Hepatocyte (in vitro differentiated cells): ENCODE data around the gene PCYT2. TPM values are rescaled to one million over a fixed set of nuclear protein-coding genes. Genes with fewer than 3 reads are reported as not detected.
"Not testable (repeated sequence)": the region's sequence is repeated elsewhere in the genome, so short reads cannot be mapped to it uniquely, and the experiment has no call there.

ENCODE experiments used
- DNase-seq: peaks from one replicate; pipeline ENCODE4 v3.0.0-alpha.2; 2016; ENCODE audit warnings: low spot score
- H2AFZ ChIP-seq: fragments of 200-600 bp; sonication (generic); 2 replicates; pipeline ENCODE4 v1.6.0; 2016; ENCODE audit warnings: antibody characterized with exemption, mild to moderate bottlenecking
- H3K27ac ChIP-seq: fragments of 200-600 bp; sonication (generic); 2 replicates; pipeline ENCODE4 v1.5.1; 2016; ENCODE audit warnings: mild to moderate bottlenecking
- H3K27me3 ChIP-seq: fragments of 200-600 bp; sonication (generic); 2 replicates; pipeline ENCODE4 v1.6.1; 2016
- H3K36me3 ChIP-seq: fragments of 200-600 bp; sonication (generic); replicated peaks from 2 replicates; pipeline ENCODE4 v1.5.1; 2016; ENCODE audit warnings: low read depth; ENCODE audit not compliant: insufficient read depth
- H3K4me1 ChIP-seq: fragments of 200-600 bp; sonication (generic); 2 replicates; pipeline ENCODE4 v1.5.1; 2016; ENCODE audit warnings: mild to moderate bottlenecking, moderate library complexity; ENCODE audit not compliant: insufficient read depth
- H3K4me2 ChIP-seq: fragments of 200-600 bp; sonication (generic); 2 replicates; pipeline ENCODE4 v1.6.0; 2016
- H3K4me3 ChIP-seq: fragments of 200-600 bp; sonication (generic); 2 replicates; pipeline ENCODE4 v1.5.1; 2016; ENCODE audit warnings: mild to moderate bottlenecking
- H3K79me2 ChIP-seq: fragments of 200-600 bp; sonication (generic); 2 replicates; pipeline ENCODE4 v1.6.0; 2017; ENCODE audit warnings: mild to moderate bottlenecking
- H3K9me2 ChIP-seq: fragments of 200-600 bp; sonication (generic); replicated peaks from 2 replicates; pipeline ENCODE4 v1.6.0; 2017; ENCODE audit warnings: mild to moderate bottlenecking; ENCODE audit not compliant: insufficient read depth
- H3K9me3 ChIP-seq: fragments of 200-600 bp; sonication (generic); 2 replicates; pipeline ENCODE4 v1.5.1; 2016; ENCODE audit warnings: low read depth, mild to moderate bottlenecking
- H4K20me1 ChIP-seq: fragments of 200-600 bp; sonication (generic); 2 replicates; pipeline ENCODE4 v1.6.0; 2016; ENCODE audit warnings: mild to moderate bottlenecking; ENCODE audit not compliant: insufficient read depth, poor library complexity, severe bottlenecking
- CTCF ChIP-seq: fragments of 200-600 bp; sonication (generic); IDR thresholded peaks from 2 replicates; pipeline ENCODE4 v1.5.1; 2016; ENCODE audit warnings: antibody characterized with exemption, mild to moderate bottlenecking; ENCODE audit not compliant: poor library complexity
- EZH2 ChIP-seq: fragments of 200-600 bp; sonication (generic); IDR thresholded peaks from 2 replicates; pipeline ENCODE4 v1.6.1; 2016; ENCODE audit warnings: antibody characterized with exemption, mild to moderate bottlenecking, borderline replicate concordance
- EZH2phosphoT487 ChIP-seq: fragments of 200-600 bp; sonication (generic); IDR thresholded peaks from one replicate; pipeline ENCODE4 v1.6.1; 2018; ENCODE audit warnings: antibody characterized with exemption, mild to moderate bottlenecking, low read depth, moderate library complexity; ENCODE audit not compliant: unreplicated experiment, severe bottlenecking
- WGBS: methylation state at CpG from one replicate; pipeline ENCODE4 v1.1.6; 2016; ENCODE audit warnings: low lambda C conversion rate; ENCODE audit errors: missing lambda C conversion rate; 5-methylcytosine and 5-hydroxymethylcytosine counted together
- polyA plus RNA-seq: library from polyadenylated mRNA; unstranded; fragments of >200 nt; fragmentation: Nextera tagmentation; extraction: Ambion mirVana; gene quantifications from 2 replicates; pipeline ENCODE4 v1.2.1, GENCODE V29; 2016
- total RNA-seq: library from RNA; depleted of rRNA; stranded (reverse); fragments of >200 nt; gene quantifications from 2 replicates; pipeline ENCODE4 v1.2.3, GENCODE V29; 2014

PCYT2 gene
- total and polyA plus RNA-seq, 2 experiments from 2014 or later: 84.7 to 126 TPM

- 91% methylated on average over 13 of the region's 13 CpGs for WGBS
Measured at GRCh38 chr17:81955756-81956544, 44.8 kb upstream of the PCYT2 start.

GRCh38 chr17:81955058-81955681 is 44.0 kb upstream of the PCYT2 start:
- Histone ChIP-seq H3K27ac (no peak overlapping the region), H3K27me3 (peaks cover 24% of the 10 kb centered on the region)
- 87% methylated on average over 17 of the region's 26 CpGs for WGBS

More at GRCh38 chr17:81955756-81956544, 44.8 kb upstream of the PCYT2 start:
- no peak overlapping the region for H3K27ac ChIP-seq
- H3K27me3 ChIP-seq: peaks cover 29% of the 10 kb centered on the region
- no peak overlapping the region for H3K4me2 ChIP-seq
- no peak overlapping the region for H2AFZ ChIP-seq
- H3K4me1 ChIP-seq: peaks cover 12% of the 10 kb centered on the region
- no peaks in the 10 kb centered on the region for H3K9me3 ChIP-seq
- H3K4me3 ChIP-seq: no peak overlapping the region
- no peaks in the 10 kb centered on the region for H3K79me2 ChIP-seq
- DNase-seq: no peak
- TF ChIP-seq EZH2phosphoT487: no peak
- no peak for TF ChIP-seq EZH2
- no peak for TF ChIP-seq CTCF
- H3K9me2 ChIP-seq: no peaks in the 10 kb centered on the region
- no peaks in the 10 kb centered on the region for H4K20me1 ChIP-seq
- no peaks in the 10 kb centered on the region for H3K36me3 ChIP-seq

DNA sequence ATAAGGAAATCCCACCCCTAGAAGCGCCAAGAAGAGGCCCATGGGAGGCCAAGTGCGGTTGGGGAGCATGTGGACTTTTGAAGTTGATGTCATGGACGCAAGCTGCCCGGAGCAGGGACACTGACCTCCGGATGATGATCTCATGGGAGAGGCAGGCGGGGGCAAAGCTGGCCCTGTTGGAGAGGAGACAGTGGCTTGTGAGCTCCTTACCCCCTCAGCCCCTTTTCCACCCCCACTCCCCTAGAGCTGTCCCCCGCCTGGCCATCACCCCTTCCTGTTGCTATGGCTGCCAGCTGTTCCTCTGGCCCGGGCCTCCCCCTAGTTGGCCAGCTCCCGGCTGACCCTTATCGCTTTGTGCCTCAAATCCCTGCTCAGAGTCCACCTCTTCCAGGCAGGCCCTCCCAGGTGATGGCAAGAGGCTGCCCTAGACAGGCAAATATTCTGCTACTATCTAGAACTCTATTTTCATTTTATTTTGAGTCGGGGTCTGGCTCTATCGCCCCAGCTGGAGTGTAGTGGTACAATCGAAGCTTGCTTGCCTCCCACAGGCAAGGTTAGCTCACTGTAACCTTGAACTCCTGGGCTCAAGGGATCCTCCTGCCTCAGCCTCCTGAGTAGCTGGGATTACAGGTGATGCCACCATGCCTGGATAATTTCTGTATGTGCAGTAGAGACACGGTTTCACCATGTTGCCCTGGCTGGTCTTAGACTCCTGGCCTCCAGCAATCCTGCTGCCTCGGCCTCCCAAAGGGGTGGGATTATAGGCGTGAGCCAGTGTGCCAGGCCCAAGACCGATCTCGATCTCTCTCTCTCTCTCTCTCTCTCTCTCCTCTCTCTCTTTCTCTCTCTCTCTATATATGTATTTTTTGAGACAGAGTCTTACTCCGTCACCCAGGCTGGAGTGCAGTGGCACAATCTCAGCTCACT is 43.2 kb upstream of the PCYT2 start:
- no peaks in the 10 kb centered on the region for H3K79me2 ChIP-seq
- no peaks in the 10 kb centered on the region for H3K9me3 ChIP-seq
- TF ChIP-seq EZH2 (no peak), EZH2phosphoT487 (no peak), CTCF (no peak)
- H3K4me2 ChIP-seq: no peak overlapping the region
- no peak overlapping the region for H3K27ac ChIP-seq
- H3K4me1 ChIP-seq: peaks cover 2% of the 10 kb centered on the region
- no peaks in the 10 kb centered on the region for H3K36me3 ChIP-seq
- 86% methylated on average over 19 of the region's 19 CpGs for WGBS
- no peak overlapping the region for H2AFZ ChIP-seq
- peaks cover 19% of the 10 kb centered on the region for H3K27me3 ChIP-seq
- DNase-seq: no peak
- no peaks in the 10 kb centered on the region for H3K9me2 ChIP-seq
- H4K20me1 ChIP-seq: no peaks in the 10 kb centered on the region
- H3K4me3 ChIP-seq: no peak overlapping the region

More at GRCh38 chr17:81955058-81955681, 44.0 kb upstream of the PCYT2 start:
- H3K9me2 ChIP-seq: no peaks in the 10 kb centered on the region
- no peak overlapping the region for H3K4me2 ChIP-seq
- no peak for DNase-seq
- TF ChIP-seq CTCF (no peak), EZH2 (no peak), EZH2phosphoT487 (no peak)
- no peaks in the 10 kb centered on the region for H3K9me3 ChIP-seq
- H3K4me1 ChIP-seq: peaks cover 7% of the 10 kb centered on the region
- H3K79me2 ChIP-seq: no peaks in the 10 kb centered on the region
- no peak overlapping the region for H3K4me3 ChIP-seq
- H3K36me3 ChIP-seq: no peaks in the 10 kb centered on the region
- H4K20me1 ChIP-seq: no peaks in the 10 kb centered on the region
- no peak overlapping the region for H2AFZ ChIP-seq

- not testable (repeated sequence) for H3K27ac ChIP-seq, H3K4me1 ChIP-seq
Measured at GRCh38 chr17:81953443-81953842, 42.2 kb upstream of the PCYT2 start.

More at GRCh38 chr17:81953443-81953842, 42.2 kb upstream of the PCYT2 start:
- not testable (repeated sequence) for H4K20me1 ChIP-seq, H3K79me2 ChIP-seq, H3K9me2 ChIP-seq, H3K4me3 ChIP-seq, H3K9me3 ChIP-seq, DNase-seq, H3K4me2 ChIP-seq, H3K27me3 ChIP-seq, H3K36me3 ChIP-seq, H2AFZ ChIP-seq
- WGBS: 78% methylated on average over 5 of the region's 5 CpGs
